IPS-NIHi7 (cell line): ENCODE measurements around the gene TSHZ1.
"Not testable (repeated sequence)": the region's sequence is repeated elsewhere in the genome, so short reads cannot be mapped to it uniquely, and the experiment has no call there.

ENCODE experiments used
- DNase-seq: peaks from one replicate; pipeline ENCODE4 v3.0.0; 2012; ENCODE audit warnings: mixed read lengths; ENCODE audit errors: extremely low spot score

TSHZ1 gene

DNA sequence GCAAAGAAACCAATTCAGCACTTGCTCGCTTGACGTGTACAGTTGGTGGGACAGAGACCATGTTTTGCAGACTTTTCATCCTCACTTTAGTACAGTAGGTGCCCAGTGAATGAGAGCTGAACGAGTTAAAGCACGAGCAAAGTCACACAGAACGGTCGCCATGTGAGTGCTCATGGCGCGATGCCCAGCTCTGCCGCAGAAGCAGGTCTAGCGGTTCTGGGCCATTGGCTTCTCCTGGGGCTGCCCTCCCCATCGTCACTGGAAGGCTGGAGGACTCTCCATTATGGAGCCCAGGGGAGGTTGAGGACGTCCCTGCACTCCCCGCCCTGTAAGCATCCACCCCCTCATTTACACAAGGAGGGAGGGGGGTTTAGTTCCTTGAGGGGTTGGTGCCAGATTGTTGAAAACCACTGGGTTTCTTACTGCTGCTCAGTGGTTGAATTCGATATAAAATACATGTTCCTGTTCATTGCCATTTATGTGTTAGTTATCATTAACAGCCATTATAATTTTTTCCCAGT lies 26.6 kb upstream of the TSHZ1 start:
- DNase-seq, result no peak

DNA sequence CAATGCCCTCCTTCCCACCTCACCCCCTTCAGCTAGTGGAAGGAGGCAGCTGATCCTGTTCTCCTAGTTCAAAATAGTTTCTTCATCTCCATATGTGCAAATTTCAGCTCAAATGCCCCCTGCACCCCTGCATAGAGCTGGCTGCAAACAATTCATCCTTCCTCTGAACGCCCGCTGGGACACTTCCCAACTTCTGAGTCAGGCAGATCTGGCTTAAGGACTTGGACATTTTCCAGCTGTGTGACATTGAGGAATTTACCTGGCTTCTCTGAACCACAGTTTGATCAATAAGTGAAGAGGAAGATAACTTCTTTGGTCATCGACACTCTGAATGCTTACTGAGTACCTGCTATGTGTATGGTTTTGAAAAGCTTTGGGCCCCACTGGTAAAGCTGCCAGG lies 25.1 kb upstream of the TSHZ1 start:
- DNase-seq, result no peak

DNA sequence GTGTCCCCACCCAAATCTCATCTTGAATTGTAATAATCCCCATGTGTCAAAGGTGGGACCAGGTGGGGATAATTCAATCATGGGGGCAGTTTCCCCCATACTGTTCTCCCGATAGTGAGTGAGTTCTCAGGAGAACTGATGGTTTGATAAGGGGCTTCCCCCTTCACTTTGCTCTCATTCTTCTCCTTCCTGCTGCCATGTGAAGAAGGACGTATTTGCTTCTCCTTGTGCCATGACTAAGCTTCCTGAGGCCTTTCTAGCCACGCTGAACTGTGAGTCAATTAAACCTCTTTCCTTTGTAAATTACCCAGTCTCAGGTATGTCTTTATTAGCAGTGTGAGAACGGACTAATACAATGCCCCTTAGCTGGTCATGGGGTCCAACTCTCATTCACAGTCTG lies 22.9 kb upstream of the TSHZ1 start:
- DNase-seq, result not testable (repeated sequence)

DNA sequence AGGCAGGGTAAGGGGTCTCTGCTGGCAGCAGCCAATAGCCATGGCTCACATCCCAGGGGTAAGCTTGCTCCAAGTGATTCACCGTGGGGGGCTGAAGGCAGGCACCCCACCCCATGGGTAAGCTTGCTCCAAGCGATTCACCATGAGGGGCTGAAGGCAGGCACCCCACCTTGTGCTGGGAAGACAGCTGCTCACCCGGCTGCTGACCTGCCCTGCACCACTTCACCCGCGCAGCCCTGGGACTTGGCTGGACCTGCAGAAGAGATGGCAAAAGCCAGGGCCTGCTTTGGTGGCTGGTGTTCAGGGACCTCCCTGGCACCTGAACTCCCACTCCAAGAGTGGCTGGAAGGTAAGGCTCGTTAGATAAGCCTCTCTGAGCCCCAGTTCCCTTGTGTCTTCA lies 20.9 kb upstream of the TSHZ1 start:
- DNase-seq, result no peak

DNA sequence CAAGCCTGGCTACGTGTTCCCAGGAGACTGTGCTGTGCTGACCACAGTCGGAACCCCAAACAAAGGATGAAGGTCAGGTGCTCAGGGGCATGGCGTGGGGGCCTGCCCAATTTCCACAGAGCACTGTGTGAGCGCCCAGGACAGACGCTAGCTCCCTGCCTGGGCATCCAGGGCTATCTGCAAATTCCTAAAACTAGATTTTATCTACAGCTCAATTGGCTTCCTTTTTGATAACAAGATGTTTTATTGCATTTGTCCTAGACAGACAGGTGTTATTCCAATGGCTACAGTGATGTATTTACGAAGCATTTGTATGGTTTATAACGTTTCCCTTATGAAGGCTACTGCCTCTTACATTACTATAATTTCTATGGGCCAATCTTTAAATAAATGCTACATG lies 17.7 kb upstream of the TSHZ1 start:
- no peak for DNase-seq

DNA sequence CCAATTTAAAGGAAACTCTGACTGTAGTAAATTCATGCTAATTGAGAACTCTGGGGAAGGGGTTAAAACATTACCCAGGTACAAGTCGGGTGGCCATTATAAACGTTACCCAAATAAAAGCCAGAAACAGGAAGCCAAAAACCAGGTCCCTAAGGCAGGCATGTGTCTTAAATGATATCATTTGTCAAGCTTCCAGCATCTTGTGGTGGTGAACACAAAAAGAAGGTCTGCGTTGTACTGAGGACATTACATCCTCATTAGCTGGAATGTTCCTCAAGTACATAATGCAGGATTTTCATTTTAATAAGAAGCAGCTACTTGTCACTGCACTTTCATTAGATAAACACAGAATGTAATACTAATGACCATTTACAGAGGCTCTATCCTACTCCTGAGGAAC lies 12.6 kb upstream of the TSHZ1 start:
- no peak for DNase-seq

DNA sequence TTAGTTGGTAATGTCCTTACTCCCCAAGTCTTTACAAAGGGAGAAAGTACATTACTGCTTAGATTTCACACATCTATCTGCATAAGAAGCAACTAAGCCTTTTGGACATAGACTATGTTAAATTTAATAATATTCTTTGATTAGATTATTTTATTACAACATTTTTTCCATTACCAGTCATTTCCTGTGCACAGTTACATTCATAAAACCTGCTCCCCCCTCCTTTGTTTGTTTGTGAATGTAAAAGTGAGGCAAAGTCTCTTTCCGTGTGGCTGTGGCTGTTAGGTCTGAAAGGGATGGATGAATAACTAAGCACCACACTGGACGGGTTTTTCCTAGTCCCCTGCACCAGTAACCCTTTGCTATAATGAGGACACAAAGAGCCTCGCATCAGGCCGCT lies 11.3 kb upstream of the TSHZ1 start:
- no peak for DNase-seq

DNA sequence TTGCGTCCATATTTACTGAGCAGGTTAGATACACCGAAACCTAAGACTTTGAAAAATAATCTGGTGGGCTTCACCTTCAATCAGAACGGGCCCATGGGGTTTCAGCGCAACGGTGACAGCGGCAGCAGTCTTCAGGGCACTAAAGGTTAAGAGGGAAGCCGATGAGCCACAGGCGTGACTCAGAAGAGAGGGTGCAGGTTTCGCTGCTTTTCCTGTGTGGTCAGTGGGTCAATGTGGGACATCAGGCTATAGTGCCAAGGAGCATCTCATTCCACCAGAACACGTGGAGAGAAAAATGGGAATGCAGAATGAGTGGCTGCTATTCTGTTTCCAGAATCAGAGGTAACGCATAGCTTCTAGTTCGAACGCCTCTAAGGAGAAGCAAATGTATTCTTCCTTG lies 10.5 kb upstream of the TSHZ1 start:
- DNase-seq, result no peak

DNA sequence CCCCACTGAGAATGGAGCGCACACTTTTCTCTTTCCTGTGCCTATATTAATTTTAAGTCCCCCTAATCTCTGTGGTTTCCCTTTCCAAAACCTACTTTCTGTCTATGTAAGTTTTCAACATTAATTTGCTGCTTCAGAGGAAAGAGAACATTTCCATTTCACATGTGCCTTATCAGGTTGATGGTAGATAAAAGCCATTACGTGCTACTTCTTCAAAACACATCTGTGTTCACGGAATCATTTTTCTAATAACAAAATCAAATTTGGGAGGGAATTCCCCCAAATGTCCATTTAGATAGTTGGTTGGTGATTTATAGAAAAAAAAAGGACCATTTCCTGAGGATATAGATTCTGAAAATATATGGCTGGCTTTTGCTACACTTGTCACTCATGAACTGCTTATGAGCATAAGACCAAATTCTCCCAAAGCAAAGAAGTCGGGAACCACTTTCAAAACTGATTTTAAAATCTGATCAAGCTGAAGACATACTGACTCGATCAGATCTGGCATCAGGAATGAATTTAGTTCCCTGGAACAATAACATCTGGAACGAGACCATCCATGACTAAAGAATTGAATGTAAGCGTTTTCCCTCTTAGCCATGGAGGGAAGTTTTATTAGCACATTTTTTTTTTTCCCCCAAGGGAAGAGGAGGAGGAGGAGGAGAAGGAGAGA lies 9.9 kb upstream of the TSHZ1 start:
- DNase-seq, result no peak

DNA sequence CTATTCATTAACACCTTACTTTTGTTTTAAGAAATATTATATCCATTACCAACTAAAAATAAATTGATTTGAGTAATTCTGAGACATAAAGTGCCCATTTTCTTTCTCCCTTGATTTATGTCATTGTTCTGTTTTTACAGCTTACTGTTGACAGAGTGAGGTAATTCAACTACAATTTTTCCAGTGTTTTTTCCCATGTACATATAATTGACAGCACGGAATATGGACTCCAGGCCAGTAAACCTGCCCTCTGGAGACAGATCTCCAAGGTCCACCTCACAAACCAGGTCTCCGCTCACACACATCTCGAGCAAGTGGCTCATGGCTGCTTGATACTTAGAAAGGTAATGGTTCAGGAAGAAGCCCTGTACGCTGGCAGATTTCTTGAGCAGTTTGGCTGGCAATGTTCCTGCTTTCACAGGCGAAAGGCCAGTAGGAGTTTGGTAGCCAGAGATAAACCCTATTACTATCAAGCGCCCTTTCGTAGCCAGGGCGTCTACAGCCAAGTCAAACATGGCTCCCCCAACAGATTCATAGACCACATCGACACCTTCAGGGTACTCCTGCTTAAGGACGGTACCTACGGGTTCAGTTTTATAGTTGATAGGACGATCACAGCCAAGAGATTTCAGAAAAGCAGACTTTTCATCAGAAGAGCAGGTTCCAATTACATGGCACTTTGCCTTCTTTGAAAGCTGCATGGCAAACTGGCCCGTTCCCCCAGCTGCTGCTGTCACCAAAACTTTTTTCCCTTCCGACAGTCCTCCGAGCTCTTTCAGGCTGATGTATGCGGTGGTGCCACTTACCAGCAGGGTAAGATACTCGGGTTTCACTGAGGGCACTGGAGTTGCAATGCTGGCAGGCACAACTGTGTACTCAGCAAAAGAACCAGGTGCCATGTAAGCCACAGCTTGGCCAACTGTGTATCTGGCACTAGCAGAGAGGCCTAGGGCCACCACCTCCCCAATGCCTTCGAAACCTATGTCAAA lies 9.0 kb upstream of the TSHZ1 start:
- no peak for DNase-seq

DNA sequence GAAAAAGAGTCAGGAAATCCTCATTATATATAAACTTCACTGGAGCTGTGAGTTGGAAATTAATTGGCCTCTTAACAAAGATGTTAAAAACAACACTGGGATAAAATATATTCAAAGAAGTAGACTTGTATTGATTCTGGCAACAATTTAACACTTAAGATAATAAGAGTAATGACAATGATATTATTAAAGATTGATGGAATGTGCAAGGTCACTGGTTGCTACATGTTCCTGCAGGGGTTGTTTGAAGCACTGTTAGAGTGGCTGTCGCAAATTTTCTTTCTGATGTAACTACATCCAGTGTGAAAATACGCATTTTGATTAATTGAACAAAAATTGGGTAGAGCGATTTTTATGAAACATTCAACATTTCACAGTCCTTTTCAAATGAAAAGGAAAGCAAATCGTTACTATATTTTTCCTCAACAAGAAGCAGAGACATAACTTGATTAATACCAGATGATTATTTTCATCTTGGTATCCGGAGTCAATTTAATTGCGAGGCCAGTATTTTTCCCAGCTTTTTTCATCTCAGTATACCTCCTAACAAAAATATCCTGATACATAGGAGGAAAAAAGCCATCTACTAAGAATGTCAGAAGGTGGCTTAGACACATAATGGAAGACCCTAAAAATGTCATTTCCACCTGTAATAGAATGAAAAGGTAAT lies 7.8 kb upstream of the TSHZ1 start:
- no peak for DNase-seq

DNA sequence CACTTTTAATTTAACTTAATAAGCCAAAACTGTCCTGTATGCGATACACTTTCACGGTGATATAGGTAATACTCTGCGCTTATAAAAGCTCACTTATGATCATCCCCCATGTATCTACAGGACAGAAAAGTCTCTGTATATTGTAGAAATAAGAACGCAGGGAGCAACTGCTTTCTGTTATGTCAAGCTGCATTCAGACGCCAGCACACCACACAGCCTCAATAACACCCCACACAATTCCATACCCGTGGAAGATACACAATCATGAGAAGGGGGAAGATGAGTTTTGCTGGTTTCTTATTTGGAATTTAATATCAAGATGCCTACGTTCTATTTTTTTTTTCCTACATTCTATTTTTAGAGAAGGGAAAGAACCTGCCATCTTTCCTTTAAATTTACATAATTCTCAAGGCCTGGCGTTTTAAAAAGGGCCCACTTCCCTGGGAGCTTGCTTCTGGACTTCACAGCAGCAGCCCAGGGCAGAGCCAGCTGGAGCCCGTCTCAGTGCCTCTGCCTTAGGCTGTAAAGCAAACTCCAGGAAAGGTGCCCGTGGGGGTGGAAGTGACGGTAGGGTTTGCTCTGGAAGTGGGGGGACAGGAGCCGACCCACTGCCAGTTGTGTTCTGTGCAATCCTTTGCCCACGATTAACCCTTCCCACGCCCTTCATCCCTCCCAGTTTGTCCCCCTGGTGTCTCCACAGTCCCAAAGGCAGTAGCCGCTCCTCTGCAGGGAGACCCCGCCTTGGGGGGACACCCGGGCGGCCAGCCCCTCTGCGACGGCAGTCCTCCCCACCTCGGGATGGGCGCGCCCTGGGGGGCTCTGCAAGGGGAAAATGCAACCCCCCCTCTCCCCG lies 7.0 kb upstream of the TSHZ1 start:
- DNase-seq, result no peak

DNA sequence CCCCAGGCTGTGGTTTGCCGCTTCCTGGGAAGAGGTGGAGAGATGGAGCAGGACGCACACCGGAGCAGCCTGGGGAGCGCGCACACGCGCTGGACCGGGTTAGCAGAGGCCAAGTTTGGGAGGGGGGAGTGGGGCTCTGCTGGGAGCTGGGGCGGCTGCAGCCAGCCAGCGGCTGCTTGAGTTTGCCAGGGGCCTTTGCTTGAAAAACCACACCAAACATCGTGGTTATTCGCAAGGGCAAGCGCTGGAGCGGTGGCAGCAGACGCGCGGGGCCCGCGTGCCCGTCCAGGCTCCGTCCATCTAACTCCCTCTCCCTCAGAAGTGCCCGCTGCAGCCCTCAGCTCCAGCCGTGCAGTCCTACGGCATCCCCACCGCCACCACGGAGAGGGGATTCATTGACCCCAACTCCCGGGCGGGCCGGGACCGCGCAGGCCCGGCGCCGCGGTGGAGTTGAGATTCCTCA lies 6.3 kb upstream of the TSHZ1 start:
- peak; percentile 56 for DNase-seq

DNA sequence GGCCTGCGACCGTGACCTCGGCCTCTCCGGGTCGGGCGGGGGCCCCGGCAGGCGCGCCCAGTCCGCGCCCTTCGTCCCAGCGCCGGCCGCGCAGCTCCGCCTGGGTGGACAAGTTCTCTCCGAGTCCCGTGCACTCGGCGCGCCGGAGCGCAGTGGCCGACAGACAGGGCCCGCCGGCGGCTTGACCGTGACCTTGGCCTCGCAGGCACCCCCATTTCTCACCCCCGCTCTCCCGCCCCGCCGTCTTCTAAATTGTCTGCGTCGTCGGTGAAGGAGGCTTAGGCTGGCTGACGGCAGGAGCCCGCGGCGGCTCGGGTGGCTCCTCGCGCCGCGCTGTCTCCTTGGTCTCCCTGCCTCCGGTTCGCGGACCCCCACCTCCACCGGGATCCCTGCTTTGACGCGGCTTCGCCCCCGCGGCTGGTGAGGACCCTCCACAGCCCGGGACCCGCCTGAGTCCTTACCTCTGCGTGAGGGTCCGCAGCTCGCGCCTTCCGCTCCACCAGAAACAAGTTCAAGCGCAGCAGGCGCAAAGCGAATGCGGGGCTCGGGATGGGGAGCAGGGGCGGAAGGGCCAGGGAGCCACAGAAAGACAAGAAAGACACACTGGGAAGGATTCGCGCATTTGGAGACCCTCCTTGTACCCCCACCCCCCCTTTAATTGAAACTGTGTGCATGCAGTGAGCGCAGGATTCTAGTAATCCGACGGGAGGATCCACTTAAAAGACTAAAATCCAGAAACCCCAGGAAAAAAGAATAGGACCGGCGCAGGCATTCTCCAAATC lies 5.7 kb upstream of the TSHZ1 start:
- no peak for DNase-seq

DNA sequence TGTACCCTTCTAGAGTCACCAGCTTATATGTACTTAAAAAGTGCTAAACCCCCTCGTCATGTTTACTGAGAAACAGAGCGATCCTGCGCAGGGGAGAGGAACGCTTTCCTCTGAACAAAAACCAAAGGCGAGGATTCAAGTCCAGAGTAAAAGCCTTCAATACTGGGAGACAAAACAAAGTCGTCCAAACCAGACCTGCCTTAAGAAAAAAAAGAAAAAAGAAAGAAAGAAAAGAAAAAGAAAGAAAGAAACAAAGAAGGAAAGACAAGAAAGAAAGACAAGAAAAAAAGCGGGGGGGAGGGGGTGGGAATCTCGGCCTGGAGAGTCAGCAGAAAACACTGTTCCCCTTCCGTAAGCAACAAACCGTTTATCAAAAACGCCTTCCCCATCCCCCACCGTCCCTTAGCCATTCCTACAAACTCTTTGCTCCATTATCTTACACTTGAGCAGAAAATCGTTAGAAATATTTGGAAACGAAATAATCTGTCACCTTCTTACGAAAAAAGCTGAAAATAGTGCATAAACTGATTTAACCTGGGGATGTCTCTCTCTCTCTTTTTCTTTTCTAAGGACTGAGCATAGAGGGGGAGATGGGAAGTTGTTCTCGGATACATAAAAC lies 5.0 kb upstream of the TSHZ1 start:
- DNase-seq, result no peak

DNA sequence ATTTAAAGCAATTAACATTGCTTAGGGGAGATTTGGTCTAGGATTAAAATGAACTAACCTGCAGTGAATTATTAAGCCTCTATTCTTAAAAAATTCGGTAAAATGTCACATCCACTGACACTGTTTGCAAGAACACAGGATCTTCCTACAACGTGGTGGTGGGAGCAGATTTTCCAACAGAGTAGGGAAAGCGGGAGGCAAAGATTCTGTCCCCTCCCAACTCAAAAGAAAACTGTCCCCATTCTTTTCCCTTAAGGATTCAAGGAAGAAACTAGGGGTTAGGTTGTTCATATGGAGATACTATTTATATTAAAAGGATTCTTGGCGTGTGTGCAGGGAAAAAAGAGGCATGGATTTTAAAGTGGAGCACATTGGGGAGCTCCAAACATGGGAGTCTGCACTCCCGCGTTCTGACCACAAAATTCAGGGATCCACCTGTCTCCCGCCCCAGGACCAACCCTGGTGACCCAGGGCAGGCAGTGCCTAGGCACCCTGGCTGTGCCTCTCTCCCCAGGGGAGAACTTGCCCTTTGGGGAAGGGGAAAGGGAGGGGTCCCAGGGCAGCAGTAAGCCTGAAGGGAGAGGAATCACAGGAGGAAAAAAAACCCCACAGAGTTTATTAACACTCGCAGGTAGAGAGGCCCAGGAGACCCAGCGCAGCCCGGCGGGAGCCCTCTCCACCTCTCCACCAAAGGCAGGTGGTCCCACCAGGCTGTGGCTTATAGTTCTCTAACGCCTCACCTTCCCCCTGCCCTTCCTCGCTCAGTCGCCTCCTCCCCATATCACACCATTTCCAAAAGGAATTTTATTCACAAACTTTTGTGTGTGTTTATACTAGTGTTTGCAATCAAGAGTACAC lies 3.9 kb upstream of the TSHZ1 start:
- no peak for DNase-seq

DNA sequence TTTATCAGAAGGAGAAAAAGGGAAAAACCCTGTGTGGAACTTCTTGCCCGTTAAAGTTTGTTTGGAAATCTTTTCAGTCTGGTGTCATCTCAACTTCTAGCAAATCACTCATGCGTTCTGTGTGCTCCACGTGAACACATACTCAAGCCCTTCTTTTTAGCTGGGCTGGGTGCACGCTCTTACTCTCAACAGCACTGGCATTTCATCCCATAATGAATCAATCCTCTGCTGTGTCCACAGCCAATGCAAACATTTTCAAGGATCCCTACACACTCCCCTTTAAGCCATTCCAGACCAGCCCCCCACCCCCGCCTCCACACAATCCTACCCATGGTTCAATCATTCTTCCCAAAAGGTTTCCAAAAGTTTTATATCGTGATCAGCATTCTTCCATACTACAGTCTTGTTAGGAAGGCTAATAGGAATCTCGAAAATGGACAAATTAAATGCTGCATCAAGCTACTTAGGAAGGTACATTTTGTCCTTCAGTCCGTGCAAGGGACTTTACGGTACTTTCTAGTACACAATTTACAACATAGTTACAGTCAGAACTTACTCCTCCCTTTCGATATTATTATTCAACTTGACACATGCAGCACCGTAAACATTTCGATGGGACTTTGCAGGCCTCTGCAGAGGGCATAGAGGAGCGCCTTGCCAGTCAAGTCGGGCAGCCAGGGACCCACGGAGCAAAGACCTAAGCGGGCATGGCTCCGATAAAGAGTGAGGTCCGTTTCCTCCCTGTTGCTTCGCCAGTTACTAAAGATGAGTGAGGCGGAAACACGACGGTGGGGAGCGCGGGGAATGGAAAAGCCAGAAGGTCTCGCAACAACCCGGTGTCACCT lies 3.1 kb upstream of the TSHZ1 start:
- no peak for DNase-seq

DNA sequence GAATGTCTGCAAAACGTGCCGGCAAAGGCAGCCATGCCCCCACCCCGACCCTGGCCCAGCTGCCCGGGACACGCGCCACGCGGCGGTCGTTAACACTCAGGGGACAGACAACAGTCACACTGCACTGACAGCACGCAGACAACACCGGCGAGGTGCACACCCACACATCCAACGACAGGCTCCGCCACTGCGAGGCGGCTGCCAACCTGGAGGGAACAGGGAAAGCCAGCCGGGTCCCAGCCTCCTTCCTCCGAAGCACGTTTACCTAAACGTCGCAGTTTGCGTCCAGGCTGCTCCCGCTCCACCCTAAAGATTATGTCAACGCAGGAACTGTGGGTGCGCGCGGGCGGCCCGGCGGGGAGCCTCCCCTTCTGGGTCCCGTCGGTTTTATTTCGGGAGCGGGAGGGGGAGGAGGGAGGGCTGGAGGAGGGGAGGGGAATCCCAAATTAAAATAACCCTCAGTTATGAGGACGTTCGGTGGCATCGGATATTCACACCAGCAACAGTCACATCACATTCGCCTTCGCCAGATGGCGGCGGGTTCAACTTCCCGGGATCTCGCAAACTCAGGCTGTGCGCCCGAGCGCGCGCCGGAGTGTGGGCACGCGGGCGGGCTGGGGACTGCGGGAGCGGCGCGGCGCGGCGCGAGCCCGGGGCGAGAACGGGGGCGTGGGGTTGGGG lies 2.3 kb upstream of the TSHZ1 start:
- no peak for DNase-seq
